GM12878 (cell line): ENCODE measurements around the gene SLC35G2. TPM values are rescaled to one million over a fixed set of nuclear protein-coding genes. Genes with fewer than 3 reads are reported as not detected.
A peak's percentile ranks its signal among the peaks of the same experiment; 100 is the strongest.

Experiments
- ATAC-seq: fragments of 200-7000 bp; cut with Tn5 transposase; 3 replicates; pipeline ENCODE4 v1.9.1; 2020; ENCODE audit warnings: mild to moderate bottlenecking, moderate library complexity
- BruUV-seq: library from RNA; stranded (reverse); fragments of 400-500 nt; replicated peaks from 2 replicates; lab custom pipeline; 2021; lab: Mats Ljungman, UMichigan
- CTCF ChIA-PET: fragments of 300-600 bp; sonication (Branson Sonifier 250); formaldehyde crosslinking; extraction: SDS; loops from one replicate; lab custom pipeline; 2021; ENCODE audit warnings: inconsistent platforms; lab: Yijun Ruan, JAX
- POLR2A ChIA-PET: fragments of 350-600 bp; formaldehyde crosslinking; extraction: SDS; loops from one replicate; lab custom pipeline; 2021; ENCODE audit warnings: inconsistent platforms; lab: Charles Lee
- RAD21 ChIA-PET: fragments of 300-600 bp; sonication (Branson Sonifier 250); formaldehyde crosslinking; loops from one replicate; lab custom pipeline; 2023; ENCODE audit warnings: antibody characterized with exemption; ENCODE audit not compliant: unreplicated experiment; lab: Charles Lee
- SMC1A ChIA-PET: fragments of 300-600 bp; sonication (Branson Sonifier 250); formaldehyde crosslinking; loops from one replicate; lab custom pipeline; 2023; ENCODE audit not compliant: unreplicated experiment, uncharacterized antibody; lab: Charles Lee
- DNase-seq: peaks from one replicate; pipeline ENCODE4 v3.0.0-alpha.2; 2011; ENCODE audit warnings: low read depth, low spot score
- FAIRE-seq: peaks from 3 replicates; lab custom pipeline; 2011; peaks lifted over from hg19 to GRCh38; lab: Jason Lieb, UNC
- H2AFZ ChIP-seq: 2 replicates; pipeline ENCODE4 v1.6.0; 2011; ENCODE audit warnings: low read depth, low read length, control low read depth; ENCODE audit not compliant: control insufficient read depth
- H3K27ac ChIP-seq: 2 replicates; pipeline ENCODE4 v1.5.1; 2011; ENCODE audit warnings: control low read depth; ENCODE audit not compliant: control insufficient read depth, insufficient read depth
- H3K27me3 ChIP-seq, 2 experiments: replicated peaks in 1 of 2; 2 replicates each; pipeline versions ENCODE4 v1.6.0 to v1.6.1; 2011; ENCODE audit warnings: low read length in 1 of 2; ENCODE audit not compliant: control insufficient read depth in 2 of 2, insufficient read depth in 2 of 2
- H3K36me3 ChIP-seq, 2 experiments: 2 replicates each; pipeline ENCODE4 v1.5.1; 2011; ENCODE audit warnings: low read length in 1 of 2; ENCODE audit not compliant: control insufficient read depth in 2 of 2, insufficient read depth in 2 of 2
- H3K4me1 ChIP-seq: 2 replicates; pipeline ENCODE4 v1.6.1; 2011; ENCODE audit warnings: mild to moderate bottlenecking, low read length, moderate library complexity, mixed read lengths; ENCODE audit not compliant: control insufficient read depth, insufficient read depth
- H3K4me2 ChIP-seq: 2 replicates; pipeline ENCODE4 v1.6.0; 2011; ENCODE audit warnings: control low read depth; ENCODE audit not compliant: control insufficient read depth, insufficient read depth
- H3K4me3 ChIP-seq: fragments of 200-600 bp; sonication (generic); 2 replicates; pipeline ENCODE4 v1.5.1; 2016
- H3K79me2 ChIP-seq: 2 replicates; pipeline ENCODE4 v1.6.0; 2011; ENCODE audit warnings: low read length; ENCODE audit not compliant: control insufficient read depth, insufficient read depth
- H3K9ac ChIP-seq: 2 replicates; pipeline ENCODE4 v1.8.0; 2011; ENCODE audit warnings: low read length, control low read depth, mixed read lengths; ENCODE audit not compliant: control insufficient read depth, insufficient read depth
- H3K9me3 ChIP-seq: replicated peaks from 3 replicates; pipeline ENCODE4 v1.5.1; 2011; ENCODE audit warnings: mild to moderate bottlenecking, low read length; ENCODE audit not compliant: control insufficient read depth, insufficient read depth
- H4K20me1 ChIP-seq: 2 replicates; pipeline ENCODE4 v1.6.0; 2011; ENCODE audit not compliant: control insufficient read depth, insufficient read depth
- CREM ChIP-seq: IDR thresholded peaks from 2 replicates; pipeline ENCODE4 v1.6.1; 2014; ENCODE audit warnings: antibody characterized with exemption, low read depth
- IKZF1 ChIP-seq: fragments of 450-650 bp; conservative IDR thresholded peaks from 2 replicates; pipeline ENCODE4 v1.6.1; 2017; ENCODE audit warnings: antibody characterized with exemption, mild to moderate bottlenecking
- IKZF2 ChIP-seq, 2 experiments: fragments of 450-650 bp; IDR thresholded peaks; 2 replicates each; pipeline ENCODE4 v1.6.1; 2017; ENCODE audit warnings: mild to moderate bottlenecking in 2 of 2, moderate library complexity in 2 of 2
- JUNB ChIP-seq: IDR thresholded peaks from 2 replicates; pipeline ENCODE4 v1.6.1; 2016; ENCODE audit warnings: antibody characterized with exemption, mild to moderate bottlenecking
- PAX8 ChIP-seq: fragments of 450-650 bp; IDR thresholded peaks from 2 replicates; pipeline ENCODE4 v1.6.1; 2017; ENCODE audit warnings: mild to moderate bottlenecking, moderate library complexity
- POLR2A ChIP-seq: IDR thresholded peaks from 2 replicates; pipeline ENCODE4 v1.6.1; 2011; ENCODE audit warnings: low read depth, mild to moderate bottlenecking, low read length
- RUNX3 ChIP-seq: IDR thresholded peaks from 2 replicates; pipeline ENCODE4 v1.6.1; 2012; ENCODE audit warnings: low read length, inconsistent platforms
- WGBS: methylation state at CpG from one replicate; pipeline ENCODE4 v1.1.6; 2016; ENCODE audit warnings: low lambda C conversion rate; ENCODE audit not compliant: insufficient replicate concordance, insufficient coverage; ENCODE audit errors: missing lambda C conversion rate; 5-methylcytosine and 5-hydroxymethylcytosine counted together
- in situ Hi-C: fragments of 300-500 bp; cut with MboI; formaldehyde crosslinking; loops from 9 replicates; pipeline ENCODE4 v1.14.3; 2018; ENCODE audit warnings: mixed read lengths
- intact Hi-C: fragments of 100-400 bp; cut with micrococcal nuclease; formaldehyde crosslinking; loops from one replicate; pipeline ENCODE4 v1.14.2; 2022; ENCODE audit not compliant: unreplicated experiment
- polyA plus RNA-seq, 11 experiments: library from polyadenylated mRNA; depleted of rRNA in 4 of 11; unstranded in 6 of 11; stranded (reverse) in 5 of 11; fragments of >200 nt; fragmentation: Nextera tagmentation in 4 of 11; fragmentation: Illumina TruSeq in 1 of 11; extraction: Ambion mirVana in 4 of 11; extraction: Trizol in 1 of 11; gene quantifications; 1 replicate in 1 of 11; 2 replicates in 10 of 11; pipeline versions ENCODE4 v1.2.1 to v1.2.3, GENCODE V29; 2011 to 2016; ENCODE audit warnings: inconsistent platforms in 2 of 11, missing spikeins in 2 of 11, low read depth in 1 of 11
- total RNA-seq, 4 experiments: library from RNA; depleted of rRNA in 3 of 4; stranded (reverse); fragments of >200 nt in 3 of 4; fragmentation: Illumina TruSeq in 1 of 4; extraction: Trizol in 1 of 4; gene quantifications; 2 replicates each; pipeline versions ENCODE4 v1.2.1 to v1.2.3, GENCODE V29; 2013 to 2021
- TF ChIP-seq, protein P1 (sequence below): IDR thresholded peaks from 2 replicates; pipeline ENCODE4 v1.6.1; 2012; ENCODE audit warnings: low read length, inconsistent platforms

SLC35G2 gene
- total and polyA plus RNA-seq, 10 of the 15 experiments (the other 5 are each of a cell fraction or from before 2014, with no cell fraction given): 0.11 to 1.9 (median 0.27) TPM

DNA sequence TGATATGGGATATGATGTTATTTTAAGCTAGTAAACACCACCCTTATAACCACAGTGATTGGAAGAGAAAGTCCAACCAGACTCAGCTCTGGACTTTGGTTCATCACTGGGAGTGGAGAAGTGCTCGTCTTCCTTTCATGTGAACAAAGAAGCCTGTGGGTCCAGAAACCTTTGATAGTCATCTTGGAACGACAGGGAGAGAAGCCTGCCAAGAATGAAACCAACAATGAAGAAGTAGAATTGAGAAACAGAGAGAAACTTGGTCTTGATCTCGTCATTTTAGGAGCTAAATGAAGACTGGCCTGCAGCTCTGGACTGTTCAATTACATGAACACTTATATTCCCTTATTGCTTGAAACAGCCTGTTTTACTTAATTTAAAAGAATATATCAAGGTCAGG lies 13.1 kb upstream of the SLC35G2 start:
- H3K79me2 ChIP-seq: no peaks in the 10 kb centered on the region
- FAIRE-seq (no peak), ATAC-seq (peak; percentile 60), DNase-seq (no peak)
- peak overlapping the region; percentile 59 for H2AFZ ChIP-seq
- no peaks in the 10 kb centered on the region for H3K9me3 ChIP-seq
- no peak overlapping the region for H3K4me3 ChIP-seq
- H3K9ac ChIP-seq: no peak overlapping the region
- CTCF ChIA-PET: interaction anchor here (0.8 to 1.5 kb wide), 3 partner anchors 53 to 299 kb away, joined by 3 to 6 read pairs (median 4); partner anchors contain the start of gene STAG1
- intact Hi-C loops (no loop called here), in situ Hi-C loops (no loop called here)
- WGBS: 10% methylated on average over 3 of the region's 3 CpGs
- SMC1A ChIA-PET: interaction anchor here (0.6 to 2.2 kb wide), 4 partner anchors 52 to 145 kb away, joined by 3 to 9 read pairs (median 4); no protein-coding TSS in a partner anchor
- POLR2A ChIA-PET: interaction anchor here (0.9 to 1.2 kb wide), 3 partner anchors 12 to 56 kb away, joined by 3 to 5 read pairs (median 4); partner anchors contain the start of gene NCK1
- no peaks in the 10 kb centered on the region for H3K36me3 ChIP-seq
- no peak overlapping the region for H3K4me2 ChIP-seq
- TF ChIP-seq RUNX3: peak; percentile 47
- peak; percentile 50; the same call in 1 of the 2 replicates for TF ChIP-seq JUNB
- no peak for TF ChIP-seq POLR2A
- no peak for TF ChIP-seq PAX8
- 0 out of 2 replicates have a peak, but pooled peaks have one; percentile 26 for TF ChIP-seq IKZF1
- TF ChIP-seq CREM: 0 out of 2 replicates have a peak, but pooled peaks have one; percentile 9
- TF ChIP-seq, protein P1, sequence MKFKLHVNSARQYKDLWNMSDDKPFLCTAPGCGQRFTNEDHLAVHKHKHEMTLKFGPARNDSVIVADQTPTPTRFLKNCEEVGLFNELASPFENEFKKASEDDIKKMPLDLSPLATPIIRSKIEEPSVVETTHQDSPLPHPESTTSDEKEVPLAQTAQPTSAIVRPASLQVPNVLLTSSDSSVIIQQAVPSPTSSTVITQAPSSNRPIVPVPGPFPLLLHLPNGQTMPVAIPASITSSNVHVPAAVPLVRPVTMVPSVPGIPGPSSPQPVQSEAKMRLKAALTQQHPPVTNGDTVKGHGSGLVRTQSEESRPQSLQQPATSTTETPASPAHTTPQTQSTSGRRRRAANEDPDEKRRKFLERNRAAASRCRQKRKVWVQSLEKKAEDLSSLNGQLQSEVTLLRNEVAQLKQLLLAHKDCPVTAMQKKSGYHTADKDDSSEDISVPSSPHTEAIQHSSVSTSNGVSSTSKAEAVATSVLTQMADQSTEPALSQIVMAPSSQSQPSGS: peak; percentile 35; the same call in 1 of the 2 replicates
- TF ChIP-seq IKZF2 (IDR thresholded peaks at IDR 0.05): peak in 1 of 2 experiments; percentile 25; a peak in 1 of 4 replicates
- no peaks in the 10 kb centered on the region for H3K27me3 ChIP-seq
- H3K4me1 ChIP-seq: peaks cover 6% of the 10 kb centered on the region
- no TSS peak for BruUV-seq
- H3K27ac ChIP-seq: no peak overlapping the region; the same call in 1 of the 2 replicates
- no peaks in the 10 kb centered on the region for H4K20me1 ChIP-seq
- RAD21 ChIA-PET: interaction anchor here (0.5 to 2.3 kb wide), 5 partner anchors 24 to 411 kb away, joined by 3 to 9 read pairs (median 3); partner anchors contain the start of genes NCK1 and STAG1
